ELR (cell line): ENCODE data around the gene ROGDI.

Experiments used
- DNase-seq: peaks from one replicate; pipeline ENCODE4 v3.0.0-alpha.2; 2015; ENCODE audit warnings: low read depth

ROGDI gene

GRCh38 chr16:4813251-4814003 is 11.0 kb upstream of the ROGDI start:
- DNase-seq = no peak

GRCh38 chr16:4811773-4812172 is 9.3 kb upstream of the ROGDI start:
- DNase-seq = no peak

GRCh38 chr16:4811242-4811641 is 8.8 kb upstream of the ROGDI start:
- DNase-seq = no peak

- DNase-seq = no peak
These were observed 3.8 kb upstream of the ROGDI start for GRCh38 chr16:4806280-4806679.

GRCh38 chr16:4805231-4805630 is 2.8 kb upstream of the ROGDI start:
- DNase-seq = no peak

- no peak for DNase-seq
These were observed 1.7 kb upstream of the ROGDI start for GRCh38 chr16:4803898-4804762.

GRCh38 chr16:4803401-4803844 is 990 bp upstream of the ROGDI start:
- DNase-seq = no peak

- peak; percentile 93 for DNase-seq
These were observed 340 bp upstream of the ROGDI start for GRCh38 chr16:4802659-4803287.

- DNase-seq = no peak
These were observed 1.1 kb downstream of the ROGDI start for GRCh38 chr16:4801051-4801961.

- DNase-seq = no peak
These were observed 2.0 kb downstream of the ROGDI start for GRCh38 chr16:4800290-4801041.

GRCh38 chr16:4799171-4799855 is 3.1 kb downstream of the ROGDI start:
- DNase-seq = no peak

GRCh38 chr16:4798456-4798855 is 4.0 kb downstream of the ROGDI start:
- DNase-seq = no peak

- no peak for DNase-seq
These were observed 4.6 kb downstream of the ROGDI start for GRCh38 chr16:4797805-4798252.

GRCh38 chr16:4796982-4797804 is 5.2 kb downstream of the ROGDI start:
- DNase-seq = no peak

GRCh38 chr16:4795828-4796572 is 6.4 kb downstream of the ROGDI start:
- DNase-seq = no peak

GRCh38 chr16:4795181-4795827 is 7.1 kb downstream of the ROGDI start, which contains the start of gene SMIM22:
Gene SMIM22, plus strand, starts transcription at chr16:4795369. Its CDS starts 366 bp downstream, at chr16:4795735.
- no peak for DNase-seq

- DNase-seq = no peak
These were observed 9.4 kb downstream of the ROGDI start for GRCh38 chr16:4792951-4793513.

GRCh38 chr16:4790871-4791270 is 11.6 kb downstream of the ROGDI start:
- no peak for DNase-seq
